HepG2 (cell line): Measurements from ENCODE around the gene GNA12. TPM values are rescaled to one million over a fixed set of nuclear protein-coding genes. Genes with fewer than 3 reads are reported as not detected.

Source experiments
- ARID2 ChIP-seq: sonication (generic); formaldehyde crosslinking; IDR thresholded peaks from 2 replicates; pipeline ENCODE4 v1.8.1; 2022; ENCODE audit warnings: mild to moderate bottlenecking, missing genetic modification reagents, borderline replicate concordance
- BORCS8-MEF2B ChIP-seq: sonication (generic); formaldehyde crosslinking; IDR thresholded peaks from 2 replicates; pipeline ENCODE4 v1.8.0; 2022; ENCODE audit warnings: mild to moderate bottlenecking, missing genetic modification reagents
- GMEB2 ChIP-seq: IDR thresholded peaks from 2 replicates; pipeline ENCODE4 v1.6.1; 2016; ENCODE audit warnings: missing biosample characterization, missing genetic modification reagents, low read depth
- IKZF5 ChIP-seq: IDR thresholded peaks from 2 replicates; pipeline ENCODE4 v1.6.1; 2018; ENCODE audit warnings: missing genetic modification reagents, mild to moderate bottlenecking, missing compliant biosample characterization
- KAT2B ChIP-seq: fragments of 150-350 bp; IDR thresholded peaks from 2 replicates; pipeline ENCODE4 v1.6.1; 2014; ENCODE audit warnings: low read depth, low read length, borderline replicate concordance
- KLF13 ChIP-seq: sonication (generic); formaldehyde crosslinking; IDR thresholded peaks from 2 replicates; pipeline ENCODE4 v1.4.0; 2020; ENCODE audit warnings: mild to moderate bottlenecking, missing genetic modification reagents
- NFAT5 ChIP-seq: sonication (generic); formaldehyde crosslinking; IDR thresholded peaks from 2 replicates; pipeline ENCODE4 v1.4.0; 2020; ENCODE audit warnings: missing genetic modification reagents
- SALL2 ChIP-seq: sonication (generic); formaldehyde crosslinking; IDR thresholded peaks from 2 replicates; pipeline ENCODE4 v1.8.1; 2023; ENCODE audit warnings: mild to moderate bottlenecking, missing genetic modification reagents, inconsistent platforms
- TEF ChIP-seq: sonication (generic); formaldehyde crosslinking; IDR thresholded peaks from 2 replicates; pipeline ENCODE4 v1.5.0; 2020; ENCODE audit warnings: missing genetic modification reagents
- TFDP2 ChIP-seq: sonication (generic); formaldehyde crosslinking; IDR thresholded peaks from 2 replicates; pipeline ENCODE4 v1.4.0; 2020; ENCODE audit warnings: missing genetic modification reagents
- TMF1 ChIP-seq: sonication (generic); formaldehyde crosslinking; IDR thresholded peaks from 2 replicates; pipeline ENCODE4 v1.8.1; 2022; ENCODE audit warnings: low read depth, missing genetic modification reagents
- ZBTB46 ChIP-seq: sonication (generic); formaldehyde crosslinking; IDR thresholded peaks from 2 replicates; pipeline ENCODE4 v1.4.0; 2020; ENCODE audit warnings: mild to moderate bottlenecking, missing genetic modification reagents, borderline replicate concordance
- ZBTB7B ChIP-seq: sonication (generic); formaldehyde crosslinking; IDR thresholded peaks from 2 replicates; pipeline ENCODE4 v1.4.0; 2020; ENCODE audit warnings: missing genetic modification reagents
- ZMAT3 ChIP-seq: sonication (generic); formaldehyde crosslinking; conservative IDR thresholded peaks from 2 replicates; pipeline ENCODE4 v1.7.0; 2021; ENCODE audit warnings: missing genetic modification reagents
- ZNF235 ChIP-seq: sonication (generic); formaldehyde crosslinking; IDR thresholded peaks from 2 replicates; pipeline ENCODE4 v1.8.1; 2023; ENCODE audit warnings: mild to moderate bottlenecking, missing genetic modification reagents, borderline replicate concordance
- ZNF709 ChIP-seq: sonication (generic); formaldehyde crosslinking; IDR thresholded peaks from 2 replicates; pipeline ENCODE4 v1.5.0; 2020; ENCODE audit warnings: mild to moderate bottlenecking, missing genetic modification reagents
- polyA plus RNA-seq, 8 experiments: library from polyadenylated mRNA; depleted of rRNA in 3 of 8; stranded (reverse) in 7 of 8; unstranded in 1 of 8; fragments of >200 nt; fragmentation: Illumina TruSeq in 4 of 8; extraction: Trizol in 4 of 8; gene quantifications; 2 replicates each; pipeline versions ENCODE4 v1.2.1 to v1.2.3, GENCODE V29; 2011 to 2016; ENCODE audit warnings: low read depth in 4 of 8, missing spikeins in 1 of 8, mixed read lengths in 1 of 8; ENCODE audit not compliant: insufficient read depth in 1 of 8
- total RNA-seq, 5 experiments: library from RNA; depleted of rRNA; stranded (reverse); fragments of >200 nt; fragmentation: Illumina TruSeq; extraction: Trizol; gene quantifications; 2 replicates each; pipeline ENCODE4 v1.2.3, GENCODE V29; 2016; ENCODE audit warnings: low read depth in 1 of 5

Gene GNA12
- total and polyA plus RNA-seq, 2 of the 13 experiments (the other 11 are each of a cell fraction or from before 2014, with no cell fraction given): 16.2 to 50.9 TPM

GRCh38 chr7:2844153-2845033 is at the start of gene GNA12 (continued):
- TF ChIP-seq NFAT5 (CRISPR knock-in tag) (no peak), GMEB2 (no peak), ZBTB7B (CRISPR knock-in tag) (no peak), TMF1 (CRISPR knock-in tag) (no peak), KLF13 (CRISPR knock-in tag) (no peak), ARID2 (CRISPR knock-in tag) (no peak), ZMAT3 (CRISPR knock-in tag) (no peak; the same call in 1 of the 2 replicates), ZNF235 (CRISPR knock-in tag) (no peak), BORCS8-MEF2B (peak; percentile 56; the same call in 1 of the 2 replicates), SALL2 (CRISPR knock-in tag) (0 out of 2 replicates have a peak, but pooled peaks have one; percentile 43), IKZF5 (CRISPR knock-in tag) (peak; percentile 62; the same call in 1 of the 2 replicates), KAT2B (no peak), ZNF709 (CRISPR knock-in tag) (no peak), TFDP2 (CRISPR knock-in tag) (no peak), TEF (CRISPR knock-in tag) (no peak), ZBTB46 (CRISPR knock-in tag) (no peak)
